RWPE1 (cell line): ENCODE results near the gene RCAN2.
"Not testable (repeated sequence)": the region's sequence is repeated elsewhere in the genome, so short reads cannot be mapped to it uniquely, and the experiment has no call there.

Source experiments
- CTCF ChIA-PET: fragments of 350-600 bp; sonication (Branson Sonifier 250); formaldehyde crosslinking; extraction: SDS; loops from one replicate; lab custom pipeline; 2021; lab: Yijun Ruan, JAX
- POLR2A ChIA-PET: fragments of 400-600 bp; formaldehyde crosslinking; extraction: SDS; loops from one replicate; lab custom pipeline; 2020; ENCODE audit warnings: antibody characterized with exemption; ENCODE audit not compliant: low non-redundant PET; lab: Yijun Ruan, JAX
- DNase-seq: peaks from one replicate; pipeline ENCODE4 v3.0.0; 2012; ENCODE audit warnings: low spot score
- H3K27ac ChIP-seq: fragments of 450-650 bp; 2 replicates; pipeline ENCODE4 v1.5.1; 2017
- TF ChIP-seq, protein P1 (sequence below): fragments of 450-650 bp; conservative IDR thresholded peaks from 2 replicates; pipeline ENCODE4 v1.5.1; 2017; ENCODE audit warnings: low read depth, mild to moderate bottlenecking

RCAN2 gene

DNA sequence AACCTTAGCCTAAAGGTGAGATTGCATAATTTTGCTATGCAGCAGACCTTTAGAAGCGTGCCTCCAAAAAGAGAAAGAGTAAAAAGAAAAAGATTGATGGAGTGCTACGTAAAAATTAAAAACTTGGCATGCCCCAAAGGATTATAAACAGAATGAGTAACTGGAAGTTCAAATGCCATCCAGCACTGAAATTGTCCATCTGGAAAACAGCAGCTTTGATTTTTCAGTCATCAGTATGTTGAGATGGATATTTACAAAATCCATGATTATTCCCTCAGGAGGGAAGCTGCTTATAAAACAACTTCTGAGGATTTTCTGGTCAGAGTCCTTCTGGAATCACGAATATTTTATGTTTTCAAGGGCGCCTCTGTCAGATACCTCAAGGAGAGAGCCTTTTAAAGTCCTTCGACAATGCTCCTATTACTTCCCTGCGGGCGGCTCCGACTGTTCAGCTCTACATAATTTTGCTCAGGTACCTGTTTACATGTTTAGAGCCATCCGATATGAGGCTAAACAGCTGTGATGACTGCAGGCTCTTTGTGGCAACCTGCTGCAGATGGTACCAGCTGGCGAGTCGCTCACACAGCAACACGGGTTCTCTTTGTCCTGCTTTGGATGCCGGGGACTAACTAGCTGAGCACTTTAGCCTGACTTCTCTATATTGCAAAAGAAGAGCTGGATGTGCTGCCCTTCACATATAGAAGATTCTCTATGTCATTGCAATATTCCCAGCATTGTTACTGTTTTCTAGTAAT, 83.3 kb downstream of the RCAN2 start:
- TF ChIP-seq, protein P1, sequence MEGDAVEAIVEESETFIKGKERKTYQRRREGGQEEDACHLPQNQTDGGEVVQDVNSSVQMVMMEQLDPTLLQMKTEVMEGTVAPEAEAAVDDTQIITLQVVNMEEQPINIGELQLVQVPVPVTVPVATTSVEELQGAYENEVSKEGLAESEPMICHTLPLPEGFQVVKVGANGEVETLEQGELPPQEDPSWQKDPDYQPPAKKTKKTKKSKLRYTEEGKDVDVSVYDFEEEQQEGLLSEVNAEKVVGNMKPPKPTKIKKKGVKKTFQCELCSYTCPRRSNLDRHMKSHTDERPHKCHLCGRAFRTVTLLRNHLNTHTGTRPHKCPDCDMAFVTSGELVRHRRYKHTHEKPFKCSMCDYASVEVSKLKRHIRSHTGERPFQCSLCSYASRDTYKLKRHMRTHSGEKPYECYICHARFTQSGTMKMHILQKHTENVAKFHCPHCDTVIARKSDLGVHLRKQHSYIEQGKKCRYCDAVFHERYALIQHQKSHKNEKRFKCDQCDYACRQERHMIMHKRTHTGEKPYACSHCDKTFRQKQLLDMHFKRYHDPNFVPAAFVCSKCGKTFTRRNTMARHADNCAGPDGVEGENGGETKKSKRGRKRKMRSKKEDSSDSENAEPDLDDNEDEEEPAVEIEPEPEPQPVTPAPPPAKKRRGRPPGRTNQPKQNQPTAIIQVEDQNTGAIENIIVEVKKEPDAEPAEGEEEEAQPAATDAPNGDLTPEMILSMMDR = no peak
- no peak overlapping the region for H3K27ac ChIP-seq
- DNase-seq = no peak
- CTCF ChIA-PET = interaction anchor here (0.6 to 1.1 kb wide), 2 partner anchors 318 to 462 kb away, joined by 3 read pairs; no protein-coding TSS in a partner anchor
- POLR2A ChIA-PET = no interaction called here

DNA sequence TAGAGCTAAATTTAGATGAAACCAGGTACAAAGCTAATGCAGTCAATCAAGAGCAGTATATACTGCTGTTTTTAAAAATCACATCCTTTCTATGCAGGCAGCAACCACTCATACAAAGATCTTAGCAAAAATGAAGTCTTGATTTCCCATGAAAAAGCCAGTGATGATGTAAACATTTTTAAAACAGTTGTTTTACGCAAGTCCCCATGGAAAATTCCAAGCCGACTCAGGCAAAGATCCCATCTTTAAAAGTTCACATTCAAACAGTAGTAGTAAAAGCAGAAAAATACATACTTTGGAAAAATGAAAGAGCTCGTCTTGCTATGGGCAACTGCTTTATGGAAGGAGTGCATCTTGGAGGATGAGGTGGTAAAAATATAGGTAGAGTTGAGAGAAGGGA, 84.0 kb downstream of the RCAN2 start:
- H3K27ac ChIP-seq = no peak overlapping the region
- POLR2A ChIA-PET = no interaction called here
- TF ChIP-seq, protein P1 = no peak
- CTCF ChIA-PET = no interaction called here
- no peak for DNase-seq

DNA sequence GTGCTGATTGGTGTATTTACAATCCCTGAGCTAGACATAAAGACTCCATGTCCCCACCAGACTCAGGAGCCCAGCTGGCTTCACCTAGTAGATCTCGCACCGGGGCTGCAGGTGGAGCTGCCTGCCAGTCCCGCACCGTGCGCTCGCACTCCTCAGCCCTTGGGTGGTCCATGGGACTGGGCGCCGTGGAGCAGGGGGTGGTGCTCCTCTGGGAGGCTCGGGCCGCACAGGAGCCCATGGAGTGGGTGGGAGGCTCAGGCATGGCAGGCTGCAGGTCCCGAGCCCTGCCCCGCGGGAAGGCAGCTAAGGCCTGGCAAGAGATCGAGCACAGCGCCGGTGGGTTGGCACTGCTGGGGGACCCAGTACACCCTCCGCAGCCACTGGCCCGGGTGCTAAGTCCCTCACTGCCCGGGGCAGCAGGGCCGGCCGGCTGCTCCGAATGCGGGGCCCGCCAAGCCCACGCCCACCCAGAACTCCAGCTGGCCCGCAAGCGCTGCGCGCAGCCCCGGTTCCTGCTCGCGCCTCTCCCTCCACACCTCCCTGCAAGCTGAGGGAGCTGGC, 85.5 kb downstream of the RCAN2 start:
- H3K27ac ChIP-seq, DNase-seq, POLR2A ChIA-PET: not testable (repeated sequence)
- CTCF ChIA-PET = interaction anchor here (0.5 kb wide), 1 partner anchor 134 kb away, joined by 3 read pairs; no protein-coding TSS in a partner anchor

DNA sequence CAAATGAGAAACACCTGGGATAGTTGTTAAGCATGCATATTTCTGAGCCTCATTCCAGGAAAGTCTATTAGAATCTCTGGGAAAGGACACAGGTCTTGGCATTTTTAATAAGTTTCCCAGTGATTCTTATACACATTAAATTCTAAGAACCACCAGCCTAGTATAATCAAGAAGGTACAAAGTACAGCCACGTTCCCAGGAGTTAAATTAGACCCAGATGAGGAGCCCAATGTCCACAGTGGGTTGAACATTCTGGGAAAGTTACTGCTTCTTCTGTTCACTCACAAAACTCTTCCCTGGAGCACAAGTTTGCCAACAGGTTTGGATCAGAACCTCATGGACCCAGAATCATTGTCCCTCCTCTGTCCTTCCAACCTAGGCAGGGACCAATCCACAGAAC, 90.4 kb downstream of the RCAN2 start:
- DNase-seq = no peak
- ChIA-PET POLR2A (no interaction called here), CTCF (interaction anchor here (0.8 kb wide), 1 partner anchor 61 kb away, joined by 3 read pairs; no protein-coding TSS in a partner anchor)
- no peak overlapping the region for H3K27ac ChIP-seq
- TF ChIP-seq, protein P1 = no peak

DNA sequence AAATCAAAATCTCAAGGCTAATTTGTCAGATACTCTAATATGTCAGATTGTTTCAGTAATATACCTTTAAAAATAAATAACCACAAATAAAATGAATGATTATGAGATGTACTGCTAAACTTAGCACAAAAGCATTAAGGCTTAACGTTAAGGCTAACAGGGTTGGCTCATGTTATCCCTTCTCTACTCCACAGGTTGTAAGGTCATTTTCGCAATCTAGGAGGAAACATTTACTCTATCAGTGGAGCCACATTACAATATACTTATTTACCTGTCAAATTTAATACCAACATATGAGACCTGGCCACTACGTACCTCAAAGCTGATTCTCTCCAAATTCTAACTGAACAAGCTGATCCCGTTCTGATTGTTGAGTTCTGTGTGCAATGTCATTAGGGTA, 95.7 kb downstream of the RCAN2 start:
- H3K27ac ChIP-seq = no peak overlapping the region
- no peak for DNase-seq
- CTCF ChIA-PET = interaction anchor here (0.6 kb wide), 1 partner anchor 450 kb away, joined by 3 read pairs; no protein-coding TSS in a partner anchor
- TF ChIP-seq, protein P1 = no peak
- POLR2A ChIA-PET = no interaction called here

DNA sequence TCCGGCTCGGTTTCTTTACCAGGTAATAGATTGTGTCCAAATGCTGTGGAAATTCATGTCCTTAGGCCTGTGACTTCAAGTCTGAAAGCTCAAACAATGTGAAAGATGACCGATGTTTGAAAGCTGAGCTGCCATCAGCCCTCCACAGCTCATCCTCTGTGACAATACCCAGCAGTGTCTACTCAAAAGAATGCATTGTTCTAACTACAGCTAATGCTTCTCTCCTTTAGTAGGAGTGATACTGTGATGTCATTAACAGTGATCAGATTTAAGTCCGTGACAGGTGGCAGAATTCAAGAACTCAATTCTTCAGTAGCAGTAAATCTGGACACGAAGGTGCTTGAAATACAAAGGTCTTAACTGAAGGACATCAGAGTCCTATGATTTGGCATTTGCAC, 97.3 kb downstream of the RCAN2 start:
- H3K27ac ChIP-seq = no peak overlapping the region
- no peak for DNase-seq
- CTCF ChIA-PET = interaction anchor here (0.5 to 0.7 kb wide), 2 partner anchors 234 to 710 kb away, joined by 3 read pairs; no protein-coding TSS in a partner anchor
- TF ChIP-seq, protein P1 = no peak
- POLR2A ChIA-PET = no interaction called here
